Endometrium (tissue), 2 donors: Measurements from ENCODE around the gene STIP1.
A peak's percentile ranks its signal among the peaks of the same experiment; 100 is the strongest.

Experiments
- FAIRE-seq: peaks from 2 replicates; lab custom pipeline; 2012; peaks lifted over from hg19 to GRCh38; lab: Jason Lieb, UNC
- donor health status: control.
- donor health status: control.

STIP1 gene

GRCh38 chr11:64185693-64186491, at the start of gene STIP1:
Gene STIP1 (plus strand): TSS chr11:64186171. CDS start chr11:64186262, 91 bp downstream.
- peak; percentile 98 for FAIRE-seq

- no peak for FAIRE-seq
These were observed 49.1 kb upstream of the STIP1 start for GRCh38 chr11:64136765-64137441.

GRCh38 chr11:64138398-64138797, 47.6 kb upstream of the STIP1 start:
- FAIRE-seq, result no peak

- no peak for FAIRE-seq
These were observed 46.9 kb upstream of the STIP1 start for GRCh38 chr11:64139049-64139448.

GRCh38 chr11:64140082-64140481, 45.9 kb upstream of the STIP1 start:
- FAIRE-seq, result no peak

- no peak for FAIRE-seq
These were observed 44.7 kb upstream of the STIP1 start for GRCh38 chr11:64141081-64141783.

- no peak for FAIRE-seq
These were observed 41.1 kb upstream of the STIP1 start for GRCh38 chr11:64144587-64145472.

- no peak for FAIRE-seq
These were observed 39.7 kb upstream of the STIP1 start for GRCh38 chr11:64146036-64146955.

- FAIRE-seq, result peak; percentile 96
These were observed 37.6 kb upstream of the STIP1 start for GRCh38 chr11:64148226-64148916.

GRCh38 chr11:64148917-64149617, 36.9 kb upstream of the STIP1 start:
- FAIRE-seq, result no peak

GRCh38 chr11:64150051-64150450, 35.9 kb upstream of the STIP1 start:
- no peak for FAIRE-seq

GRCh38 chr11:64150481-64151239, 35.3 kb upstream of the STIP1 start:
- FAIRE-seq, result no peak

GRCh38 chr11:64151337-64151736, 34.6 kb upstream of the STIP1 start:
- FAIRE-seq, result no peak

GRCh38 chr11:64152841-64153691, 32.9 kb upstream of the STIP1 start:
- no peak for FAIRE-seq

GRCh38 chr11:64153812-64154211, 32.2 kb upstream of the STIP1 start:
- FAIRE-seq, result no peak

- no peak for FAIRE-seq
These were observed 29.5 kb upstream of the STIP1 start for GRCh38 chr11:64156235-64157011.
